NCI-H146 (cell line): ENCODE measurements around the gene BMX.

Experiments
- DNase-seq: peaks from one replicate; lab custom pipeline; 2025; lab: John Stamatoyannopoulos, UW

BMX gene

GRCh38 chrX:15507005-15507404, 6.4 kb downstream of the BMX start:
- no peak for DNase-seq

DNA sequence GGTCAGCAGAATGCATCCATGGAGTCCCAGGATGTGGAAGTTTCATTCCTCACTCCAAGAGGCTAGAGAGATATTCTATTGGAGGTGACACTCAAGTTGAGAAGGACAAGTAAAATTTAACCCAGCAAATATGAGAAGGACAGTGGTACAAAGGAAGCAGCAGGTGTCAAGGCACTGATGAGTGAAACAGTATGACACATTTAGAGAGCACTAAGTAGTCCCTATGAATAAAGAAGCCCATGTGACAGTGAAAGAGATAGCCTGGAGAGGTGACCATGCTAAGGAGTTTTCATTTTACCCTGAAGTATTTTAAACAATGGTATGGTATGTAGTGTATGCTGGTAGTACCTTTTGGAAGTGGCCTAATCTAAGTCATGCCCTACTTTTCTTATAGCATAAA, 9.2 kb downstream of the BMX start:
- no peak for DNase-seq

DNA sequence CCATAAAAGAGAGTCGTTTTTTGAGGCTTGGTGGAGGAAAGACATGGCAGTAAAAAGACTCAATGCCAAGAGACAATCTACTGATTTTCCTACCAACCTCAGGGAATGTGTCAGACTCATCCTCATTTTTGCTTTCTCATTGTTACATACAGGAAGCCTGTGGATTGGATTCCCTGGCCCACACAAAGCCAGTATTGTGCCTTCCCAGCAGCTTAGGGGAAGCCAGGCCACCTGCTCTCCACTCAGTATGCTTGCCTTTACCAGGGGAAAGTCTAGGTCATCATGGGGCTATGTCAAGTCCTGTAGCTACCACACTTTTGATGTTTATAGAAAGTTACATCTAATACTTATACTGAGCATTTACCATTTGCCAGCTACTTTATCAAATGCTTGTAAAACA, 11.0 kb downstream of the BMX start:
- DNase-seq: peak; percentile 11

DNA sequence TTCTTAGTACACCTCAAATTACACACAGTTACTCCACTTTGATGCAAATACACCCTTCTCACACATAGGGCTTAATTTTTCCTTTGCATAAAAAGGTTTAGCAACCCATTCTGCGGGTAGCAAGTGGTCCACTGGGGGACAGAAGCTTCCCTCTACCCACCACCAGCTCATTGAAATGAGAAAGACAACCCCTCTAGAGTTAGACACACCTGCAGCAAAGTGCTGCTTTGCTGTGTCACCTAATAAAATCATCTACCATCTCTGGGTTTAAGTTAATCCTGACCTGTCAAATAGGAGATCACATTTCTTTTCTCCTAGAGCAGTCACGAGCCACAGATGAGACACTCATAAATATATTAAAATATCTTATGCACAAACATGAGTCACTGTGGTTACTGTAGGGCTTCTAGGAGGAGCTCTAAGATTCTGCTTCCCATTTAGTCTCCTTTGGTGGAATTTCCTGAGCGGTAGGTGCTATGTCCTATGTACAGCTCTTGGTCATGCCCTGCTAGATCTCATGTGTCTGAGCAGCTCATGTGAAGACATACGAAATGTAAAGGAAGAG, 11.9 kb downstream of the BMX start:
- DNase-seq: no peak

DNA sequence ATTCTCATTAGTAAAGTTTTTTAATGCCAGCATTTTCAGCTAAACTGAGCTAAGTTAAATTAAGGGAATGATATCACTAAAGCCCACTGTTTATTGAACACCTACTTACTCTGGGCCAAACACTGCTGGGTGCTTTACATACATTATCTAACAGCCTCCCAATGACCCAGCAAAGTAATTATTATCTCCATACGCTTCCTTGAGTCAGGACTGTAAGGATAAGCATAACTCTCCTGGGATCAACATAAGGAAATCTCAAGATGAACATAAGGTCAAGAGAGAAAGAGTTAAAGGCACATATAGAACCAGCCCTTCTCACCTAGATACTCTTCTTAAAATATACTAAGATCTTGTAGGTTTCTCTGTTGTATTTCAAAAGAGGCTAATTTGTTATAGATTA, 13.7 kb downstream of the BMX start:
- no peak for DNase-seq

DNA sequence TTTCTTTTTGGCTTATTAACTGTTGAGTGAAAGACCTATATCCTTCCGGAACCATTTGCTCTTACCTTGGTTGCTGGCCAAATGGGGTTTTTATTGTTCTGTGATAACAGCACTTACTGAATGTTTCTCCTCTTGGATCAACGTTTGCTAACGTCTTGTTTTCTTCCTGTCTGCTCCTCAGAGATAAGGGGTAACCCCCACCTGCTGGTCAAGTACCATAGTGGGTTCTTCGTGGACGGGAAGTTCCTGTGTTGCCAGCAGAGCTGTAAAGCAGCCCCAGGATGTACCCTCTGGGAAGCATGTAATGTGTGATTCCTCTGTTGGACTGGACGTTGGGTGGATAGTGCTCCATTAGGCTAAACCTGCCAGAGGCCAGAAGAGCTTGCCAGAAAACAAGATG, 15.3 kb downstream of the BMX start:
- no peak for DNase-seq

- no peak for DNase-seq
Observed at GRCh38 chrX:15522464-15522863, 21.9 kb downstream of the BMX start.

DNA sequence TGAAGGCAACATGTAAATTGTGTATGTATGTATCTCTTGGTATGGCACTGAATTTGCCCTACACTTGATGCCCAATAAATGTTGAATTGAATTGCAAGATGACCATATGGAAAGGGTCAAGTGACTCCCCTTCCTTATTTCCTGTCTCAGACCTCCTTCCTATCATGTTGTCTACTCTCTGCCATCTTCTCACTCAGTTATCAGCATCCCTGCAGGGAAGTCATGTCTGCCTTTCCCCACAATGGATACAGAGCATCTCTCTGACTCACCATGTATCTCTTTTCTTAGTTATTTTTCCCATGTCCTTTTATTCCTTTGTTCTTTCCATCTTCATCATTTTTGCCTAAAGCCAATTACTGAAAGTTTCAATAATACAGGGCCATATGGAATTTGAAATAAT, 22.5 kb downstream of the BMX start:
- no peak for DNase-seq

GRCh38 chrX:15524417-15524816, 23.8 kb downstream of the BMX start:
- no peak for DNase-seq

GRCh38 chrX:15525664-15526416, 25.2 kb downstream of the BMX start:
- DNase-seq: peak; percentile 4

GRCh38 chrX:15529165-15529564, 28.6 kb downstream of the BMX start:
- DNase-seq: no peak

DNA sequence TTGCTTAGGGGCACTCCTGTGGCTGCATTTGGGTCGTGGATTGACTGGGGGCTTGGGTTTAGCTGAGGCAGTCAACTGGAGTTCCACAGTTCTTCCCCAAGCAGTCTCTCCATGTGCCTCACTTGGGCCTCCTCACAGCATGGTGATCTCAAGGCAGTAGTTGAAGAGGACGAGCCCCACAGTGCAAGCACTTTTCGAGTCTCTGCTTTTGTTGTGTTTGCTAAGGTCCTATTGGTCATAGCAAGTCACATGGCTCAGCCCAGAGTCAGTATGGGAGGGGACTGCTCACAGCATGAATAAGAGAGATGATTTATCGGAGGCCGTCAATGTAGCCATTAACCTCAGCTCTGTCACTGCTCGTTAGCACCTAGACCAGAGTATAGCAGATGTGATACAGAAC, 29.7 kb downstream of the BMX start:
- DNase-seq: no peak

DNA sequence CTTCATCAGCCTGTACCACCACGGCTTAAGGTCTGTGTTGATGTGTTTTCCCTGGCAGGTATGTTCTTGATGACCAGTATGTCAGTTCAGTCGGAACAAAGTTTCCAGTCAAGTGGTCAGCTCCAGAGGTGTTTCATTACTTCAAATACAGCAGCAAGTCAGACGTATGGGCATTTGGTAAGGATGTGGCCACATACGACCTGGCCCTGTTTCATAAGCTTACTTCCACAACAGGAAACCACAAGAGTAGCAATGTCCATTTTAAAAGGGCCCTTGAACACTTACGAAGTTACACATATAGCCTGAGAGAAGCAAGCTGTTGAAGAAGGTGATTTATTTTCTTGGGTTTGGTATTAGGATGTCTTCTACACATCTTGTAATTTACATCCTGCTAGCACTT, 46.1 kb downstream of the BMX start:
- DNase-seq: no peak

DNA sequence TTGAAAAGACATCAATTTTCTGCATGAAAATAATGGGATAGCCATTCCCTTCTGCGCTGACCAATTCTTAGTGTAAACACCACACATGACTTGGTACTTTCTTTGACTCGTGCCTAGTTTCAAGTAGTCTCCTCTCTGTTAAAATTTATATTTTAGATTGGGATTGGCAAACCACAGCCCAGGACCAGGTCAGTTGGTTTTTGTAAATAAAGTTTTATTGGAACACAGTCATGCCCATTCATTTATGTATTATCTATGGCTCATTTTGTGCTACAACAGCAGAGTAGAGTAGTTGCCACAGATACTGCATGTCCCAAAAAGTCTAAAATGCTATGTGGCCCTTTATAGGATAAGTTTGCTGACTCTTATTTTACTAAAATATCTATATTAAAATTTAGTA, 46.7 kb downstream of the BMX start:
- no peak for DNase-seq

DNA sequence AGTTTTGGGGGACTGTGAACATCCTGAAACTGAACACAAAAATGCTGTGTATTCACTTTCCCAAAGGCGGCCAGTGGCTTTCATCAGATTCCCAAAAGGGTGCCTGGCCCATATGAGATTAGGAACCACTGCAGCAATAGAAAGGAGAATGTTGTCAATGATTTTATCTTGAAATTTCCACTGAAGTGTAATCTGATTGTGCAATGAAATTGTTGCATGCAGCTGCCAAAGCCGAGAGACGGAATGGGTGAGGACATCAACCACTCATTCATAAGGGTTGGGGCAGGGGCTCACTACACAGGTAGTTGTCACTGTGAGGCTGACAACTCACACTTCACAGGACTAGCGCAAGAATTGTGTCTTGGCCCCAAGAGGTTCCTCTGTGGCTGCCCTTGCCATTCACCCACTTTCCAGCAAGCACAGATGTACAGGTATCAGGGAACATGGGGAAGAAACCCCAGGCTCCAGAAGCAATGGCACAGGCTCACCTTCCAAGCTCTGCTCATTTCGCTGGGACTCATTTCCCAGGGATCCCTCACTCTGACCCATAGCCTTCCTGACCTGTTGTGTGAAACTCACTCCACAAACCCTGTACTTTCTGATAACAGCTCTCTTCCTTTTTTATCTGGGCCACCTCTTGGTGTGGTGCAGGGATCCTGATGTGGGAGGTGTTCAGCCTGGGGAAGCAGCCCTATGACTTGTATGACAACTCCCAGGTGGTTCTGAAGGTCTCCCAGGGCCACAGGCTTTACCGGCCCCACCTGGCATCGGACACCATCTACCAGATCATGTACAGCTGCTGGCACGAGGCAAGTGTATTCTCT, 48.8 kb downstream of the BMX start:
- no peak for DNase-seq

DNA sequence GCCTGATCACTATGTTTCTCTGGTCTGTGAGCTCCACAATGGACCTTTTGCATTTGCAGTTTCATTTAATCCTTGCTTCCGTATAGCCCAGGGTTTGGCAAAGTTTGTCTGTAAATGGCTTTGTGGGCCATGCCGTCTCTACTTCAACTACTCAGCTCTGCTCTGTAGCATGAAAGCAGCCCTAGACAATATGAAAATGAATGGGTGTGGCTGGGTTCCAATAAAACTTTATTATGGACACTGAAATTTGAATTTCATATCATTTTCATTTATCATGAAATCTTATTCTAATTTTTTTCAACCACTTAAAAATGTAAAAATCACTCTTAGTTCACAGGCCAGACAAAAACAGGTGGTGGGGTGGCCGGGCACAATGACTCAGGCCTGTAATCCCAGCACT, 58.6 kb downstream of the BMX start:
- DNase-seq: no peak

DNA sequence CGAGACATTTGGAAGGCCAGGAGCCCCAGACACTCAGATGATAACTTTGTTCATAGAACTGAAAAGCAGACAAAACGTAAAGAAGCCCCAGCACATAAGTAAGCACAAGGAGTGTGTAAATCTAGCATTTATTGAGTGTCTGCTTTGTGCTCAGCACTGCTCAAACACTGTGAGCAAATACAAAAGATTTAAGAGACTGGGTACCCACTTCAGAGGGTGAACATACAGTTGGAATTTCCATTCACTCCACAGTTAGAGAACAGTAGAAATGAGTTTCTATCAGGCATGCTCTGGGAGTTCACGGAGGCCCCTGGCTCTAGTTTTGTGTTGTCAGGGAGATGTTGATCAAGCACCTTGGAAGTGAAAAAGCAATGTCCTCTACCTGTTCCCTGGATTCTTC, 60.3 kb downstream of the BMX start:
- DNase-seq: no peak

GRCh38 chrX:15563056-15563455, 62.4 kb downstream of the BMX start:
- DNase-seq: no peak

DNA sequence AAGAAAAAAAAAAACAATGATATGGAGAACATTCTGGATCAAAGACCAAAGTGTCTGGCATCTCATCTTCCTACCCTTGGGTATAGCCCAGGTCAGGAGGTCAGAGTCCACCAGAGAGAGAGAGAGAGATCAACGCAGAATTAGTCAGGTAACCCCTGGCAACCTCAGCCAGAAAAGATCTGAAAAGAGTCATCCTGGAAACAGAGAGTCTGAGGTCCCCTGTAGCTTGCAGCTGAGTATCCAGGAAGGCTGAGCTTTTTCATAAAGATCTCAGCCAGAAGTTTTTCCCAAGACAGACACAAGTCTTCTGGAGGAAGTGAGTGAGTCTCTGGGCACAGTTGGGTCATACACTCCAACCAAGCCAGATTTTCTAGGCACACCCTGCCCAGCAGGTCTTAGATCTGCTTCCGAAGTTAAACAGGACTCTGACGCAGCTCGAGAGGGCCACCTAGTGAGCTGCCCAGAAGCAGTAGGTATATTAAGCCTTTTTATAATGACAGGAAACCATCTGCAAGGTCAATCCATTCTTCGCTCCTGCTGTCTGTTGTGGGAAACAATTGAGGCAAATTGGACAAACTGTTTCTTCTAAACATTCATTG, 64.5 kb downstream of the BMX start:
- DNase-seq: peak; percentile 57

- no peak for DNase-seq
Observed at GRCh38 chrX:15566244-15566643, 65.6 kb downstream of the BMX start.

DNA sequence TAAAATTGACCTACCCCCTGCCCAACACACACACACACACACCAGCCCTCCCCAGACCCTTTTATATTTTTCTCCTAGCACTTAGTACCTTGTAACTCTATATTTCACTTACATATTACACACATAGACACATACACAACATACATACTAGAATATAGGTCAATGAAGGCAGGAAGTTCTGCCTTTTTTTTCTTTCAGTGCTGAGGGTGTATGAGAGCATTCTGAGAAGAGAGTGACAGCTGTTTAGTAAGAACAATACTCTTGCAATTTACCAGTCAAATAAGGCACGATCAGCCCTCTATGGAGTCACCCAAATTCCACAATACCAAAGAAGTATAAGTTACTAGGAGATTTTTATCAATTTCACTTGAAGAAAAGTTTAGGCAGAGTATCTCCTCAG, 66.7 kb downstream of the BMX start:
- DNase-seq: no peak

DNA sequence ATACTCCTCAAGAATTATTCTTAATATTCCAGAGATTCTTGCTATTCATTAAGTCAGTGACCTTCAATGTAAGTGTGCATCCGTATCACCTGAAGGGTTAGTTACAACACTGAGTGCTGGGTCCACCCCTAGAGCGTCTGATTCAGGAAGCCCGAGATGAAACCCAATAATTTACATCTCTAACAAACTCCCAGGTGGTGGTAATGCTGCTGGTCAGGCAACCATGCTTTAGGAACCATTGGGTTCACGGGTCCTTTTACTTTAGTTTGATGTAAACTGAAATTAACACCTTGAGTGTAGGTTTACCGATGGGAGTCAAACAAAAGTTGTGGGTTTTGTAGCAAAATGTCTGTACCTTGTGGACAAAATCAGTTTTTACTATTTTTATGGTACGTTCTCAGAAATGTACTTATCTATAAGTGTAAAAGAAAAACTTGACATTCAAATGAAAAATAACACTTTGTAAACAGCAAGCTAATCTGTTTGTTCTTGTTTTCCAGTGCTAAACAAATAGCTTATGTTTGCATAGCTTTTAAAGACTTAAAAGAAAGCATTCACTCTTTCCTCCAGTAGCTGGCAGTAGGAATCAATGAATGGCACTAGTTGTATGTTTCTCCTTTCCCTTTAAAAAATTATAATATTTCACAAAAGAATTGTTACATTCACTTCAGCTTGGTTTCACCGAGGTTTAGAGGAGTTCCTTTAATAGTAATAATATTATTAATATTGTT, 67.4 kb downstream of the BMX start:
- peak; percentile 3 for DNase-seq
